ENCODE measurements around the gene CYP24A1. TPM values are rescaled to one million over a fixed set of nuclear protein-coding genes. Genes with fewer than 3 reads are reported as not detected.

CYP24A1 gene
- total and polyA plus RNA-seq, 2 of the 13 experiments (the other 11 are each of a cell fraction or from before 2014, with no cell fraction given): 9.4 to 32.7 TPM

DNA sequence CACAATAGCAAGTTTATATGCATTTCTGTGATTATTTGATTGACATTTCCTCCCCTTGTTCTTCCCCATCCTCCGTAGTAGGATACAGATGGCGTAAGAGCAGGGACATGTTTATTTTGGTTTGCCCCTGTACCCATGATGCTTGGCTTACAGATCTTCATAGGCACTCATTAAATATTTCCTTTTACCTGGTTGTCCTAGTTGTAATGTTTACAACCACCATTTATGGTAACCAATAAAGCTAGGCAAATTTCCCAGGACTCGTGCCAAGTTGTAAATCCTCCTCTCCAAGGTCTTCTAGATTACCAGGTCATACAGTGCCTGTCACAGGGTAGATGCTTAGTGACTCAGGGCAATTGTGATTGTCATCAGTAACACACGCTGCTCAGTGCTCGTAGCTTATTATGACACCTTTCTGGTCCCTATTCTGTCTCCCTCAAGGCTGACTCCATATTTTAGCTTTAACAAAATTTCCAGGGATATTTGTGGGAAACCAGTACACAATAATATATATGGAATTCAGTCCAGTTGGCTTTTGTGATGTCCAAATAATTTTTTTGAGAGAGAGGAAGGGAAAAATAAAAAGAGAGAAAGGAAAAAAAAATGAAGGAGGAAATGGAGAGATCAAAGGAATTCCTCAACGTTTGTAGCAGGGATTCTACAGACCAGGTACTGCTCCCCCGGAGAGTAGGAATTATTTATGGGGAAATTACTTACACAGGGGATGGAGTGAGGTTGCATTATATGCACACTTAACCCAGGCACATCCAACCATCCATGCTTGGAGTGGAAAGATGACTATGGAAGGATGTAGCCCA is 24.6 kb downstream of the CYP24A1 start (continued):
- TF ChIP-seq CSRNP2 (CRISPR knock-in tag; conservative IDR thresholded peaks at IDR 0.05; ENCODE audit: low read depth) (no peak), U2AF2 (IDR thresholded peaks at IDR 0.05; ENCODE audit: low read depth, low read length) (no peak), EZH2 (conservative IDR thresholded peaks at IDR 0.05; ENCODE audit: low read depth, low read length) (no peak), HDAC1 (CRISPR knock-in tag; IDR thresholded peaks at IDR 0.05) (no peak), HOXD1 (CRISPR knock-in tag; IDR thresholded peaks at IDR 0.05) (no peak), NFYC (CRISPR knock-in tag; IDR thresholded peaks at IDR 0.05) (no peak), ZNF562 (CRISPR knock-in tag; IDR thresholded peaks at IDR 0.05; ENCODE audit: borderline replicate concordance) (no peak), ZNF513 (CRISPR knock-in tag; conservative IDR thresholded peaks at IDR 0.05) (no peak), GATA4 (IDR thresholded peaks at IDR 0.05; ENCODE audit: borderline replicate concordance, low read depth) (0 out of 2 replicates have a peak, but pooled peaks have one; percentile 8), ZSCAN25 (CRISPR knock-in tag; IDR thresholded peaks at IDR 0.05) (no peak), ZFP36L1 (CRISPR knock-in tag; IDR thresholded peaks at IDR 0.05) (no peak), FOXP1 (IDR thresholded peaks at IDR 0.05) (no peak), FOXP1 (CRISPR knock-in tag; IDR thresholded peaks at IDR 0.05) (no peak), RARA (CRISPR knock-in tag; IDR thresholded peaks at IDR 0.05) (peak; percentile 35; the same call in 1 of the 2 replicates), CEBPB (IDR thresholded peaks at IDR 0.05; ENCODE audit: borderline replicate concordance, low read depth, low read length) (peak; percentile 33; the same call in 1 of the 2 replicates), ZNF543 (CRISPR knock-in tag; IDR thresholded peaks at IDR 0.05) (no peak), DRAP1 (CRISPR knock-in tag; IDR thresholded peaks at IDR 0.05) (0 out of 2 replicates have a peak, but pooled peaks have one; percentile 2), ZNF101 (CRISPR knock-in tag; IDR thresholded peaks at IDR 0.05; ENCODE audit: borderline replicate concordance, low read depth) (no peak), KDM5A (IDR thresholded peaks at IDR 0.05; ENCODE audit: borderline replicate concordance, low read length) (no peak), TBP (CRISPR knock-in tag; IDR thresholded peaks at IDR 0.05) (no peak), CREM (IDR thresholded peaks at IDR 0.05) (peak; percentile 36; the same call in 1 of the 2 replicates), CREM (CRISPR knock-in tag; IDR thresholded peaks at IDR 0.05) (no peak), YEATS2 (CRISPR knock-in tag; IDR thresholded peaks at IDR 0.05; ENCODE audit: borderline replicate concordance) (peak; percentile 16; the same call in 1 of the 2 replicates), ZNF143 (CRISPR knock-in tag; IDR thresholded peaks at IDR 0.05) (no peak), TAF1 (CRISPR knock-in tag; IDR thresholded peaks at IDR 0.05) (no peak)
- TF ChIP-seq, protein P1, sequence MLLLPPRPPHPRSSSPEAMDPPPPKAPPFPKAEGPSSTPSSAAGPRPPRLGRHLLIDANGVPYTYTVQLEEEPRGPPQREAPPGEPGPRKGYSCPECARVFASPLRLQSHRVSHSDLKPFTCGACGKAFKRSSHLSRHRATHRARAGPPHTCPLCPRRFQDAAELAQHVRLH (CRISPR knock-in tag; IDR thresholded peaks at IDR 0.05; ENCODE audit: borderline replicate concordance, low read depth): no peak
- TF ChIP-seq, protein P2, sequence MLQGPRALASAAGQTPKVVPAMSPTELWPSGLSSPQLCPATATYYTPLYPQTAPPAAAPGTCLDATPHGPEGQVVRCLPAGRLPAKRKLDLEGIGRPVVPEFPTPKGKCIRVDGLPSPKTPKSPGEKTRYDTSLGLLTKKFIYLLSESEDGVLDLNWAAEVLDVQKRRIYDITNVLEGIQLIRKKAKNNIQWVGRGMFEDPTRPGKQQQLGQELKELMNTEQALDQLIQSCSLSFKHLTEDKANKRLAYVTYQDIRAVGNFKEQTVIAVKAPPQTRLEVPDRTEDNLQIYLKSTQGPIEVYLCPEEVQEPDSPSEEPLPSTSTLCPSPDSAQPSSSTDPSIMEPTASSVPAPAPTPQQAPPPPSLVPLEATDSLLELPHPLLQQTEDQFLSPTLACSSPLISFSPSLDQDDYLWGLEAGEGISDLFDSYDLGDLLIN (CRISPR knock-in tag; IDR thresholded peaks at IDR 0.05; ENCODE audit: borderline replicate concordance): no peak
